CD14-positive monocyte (primary cell): ENCODE results near the gene PCDHA10. TPM values are rescaled to one million over a fixed set of nuclear protein-coding genes. Genes with fewer than 3 reads are reported as not detected.
A peak's percentile ranks its signal among the peaks of the same experiment; 100 is the strongest.
"Not testable (repeated sequence)": the region's sequence is repeated elsewhere in the genome, so short reads cannot be mapped to it uniquely, and the experiment has no call there.

ENCODE experiments used
- DNase-seq, 3 donors: peaks; one replicate each; pipeline ENCODE4 v3.0.0-alpha.2; 2011 to 2022
- H2AFZ ChIP-seq: 2 replicates; pipeline ENCODE4 v1.6.0; 2012; ENCODE audit warnings: mild to moderate bottlenecking, low read depth, low read length, inconsistent platforms; ENCODE audit not compliant: insufficient read depth, poor library complexity, severe bottlenecking
- H3K27ac ChIP-seq, 2 donors: 1 replicate in 1 of 2; 2 replicates in 1 of 2; pipeline ENCODE4 v1.5.1; 2012 to 2013; ENCODE audit warnings: low read length in 2 of 2, control low read depth in 1 of 2, inconsistent platforms in 1 of 2, low read depth in 1 of 2, mild to moderate bottlenecking in 1 of 2
- H3K27me3 ChIP-seq, 2 donors: one replicate each; pipeline versions ENCODE4 v1.6.0 to v1.6.1; 2011 to 2013; ENCODE audit warnings: low read length in 2 of 2; ENCODE audit not compliant: control insufficient read depth in 2 of 2, insufficient read depth in 2 of 2
- H3K36me3 ChIP-seq, 2 donors: replicated peaks in 1 of 2; 1 replicate in 1 of 2; 2 replicates in 1 of 2; pipeline versions ENCODE4 v1.5.1 to v1.6.1; 2012 to 2013; ENCODE audit warnings: low read length in 2 of 2, control low read depth in 1 of 2, inconsistent platforms in 1 of 2, mild to moderate bottlenecking in 1 of 2; ENCODE audit not compliant: insufficient read depth in 2 of 2, control insufficient read depth in 1 of 2
- H3K4me1 ChIP-seq, 2 donors: 1 replicate in 1 of 2; 2 replicates in 1 of 2; pipeline versions ENCODE4 v1.5.1 to v1.6.1; 2012 to 2013; ENCODE audit warnings: low read length in 2 of 2, control low read depth in 1 of 2, inconsistent platforms in 1 of 2, mild to moderate bottlenecking in 1 of 2, moderate library complexity in 1 of 2; ENCODE audit not compliant: insufficient read depth in 2 of 2, control insufficient read depth in 1 of 2
- H3K4me2 ChIP-seq: replicated peaks from 2 replicates; pipeline ENCODE3; 2012; ENCODE audit warnings: low read length, moderate library complexity, mild to moderate bottlenecking; ENCODE audit not compliant: poor library complexity, severe bottlenecking; ENCODE audit errors: extremely low read depth
- H3K4me3 ChIP-seq, 3 experiments: fragments of 200-600 bp in 1 of 3; sonication (generic) in 1 of 3; replicated peaks in 1 of 3; 1 replicate in 2 of 3; 2 replicates in 1 of 3; pipeline ENCODE4 v1.5.1; 2011 to 2013; ENCODE audit warnings: low read length in 3 of 3, mild to moderate bottlenecking in 3 of 3, control low read depth in 2 of 3, low read depth in 2 of 3, inconsistent platforms in 1 of 3, moderate library complexity in 1 of 3
- H3K79me2 ChIP-seq: 2 replicates; pipeline ENCODE4 v1.6.0; 2012; ENCODE audit warnings: mild to moderate bottlenecking, control low read depth, inconsistent platforms, low read length, moderate library complexity; ENCODE audit not compliant: insufficient read depth
- H3K9ac ChIP-seq: 2 replicates; pipeline ENCODE4 v1.6.0; 2017; ENCODE audit warnings: low read length, mild to moderate bottlenecking; ENCODE audit not compliant: insufficient read depth, poor library complexity, severe bottlenecking
- H3K9me3 ChIP-seq, 2 donors: replicated peaks in 1 of 2; 1 replicate in 1 of 2; 2 replicates in 1 of 2; pipeline versions ENCODE4 v1.5.1 to v1.6.1; 2012 to 2013; ENCODE audit warnings: low read length in 2 of 2, control low read depth in 1 of 2; ENCODE audit not compliant: control insufficient read depth in 1 of 2, insufficient read depth in 1 of 2
- H4K20me1 ChIP-seq: 2 replicates; pipeline ENCODE4 v1.6.0; 2012; ENCODE audit warnings: mild to moderate bottlenecking, low read length, control low read depth, moderate library complexity; ENCODE audit not compliant: insufficient read depth
- H3K27ac Mint-ChIP-seq, 7 donors: one replicate each; pipeline ENCODE4 v1.8.0; 2020; ENCODE audit warnings: mild to moderate bottlenecking in 7 of 7, mixed read lengths in 7 of 7, moderate library complexity in 6 of 7, inconsistent platforms in 2 of 7
- H3K27me3 Mint-ChIP-seq, 3 donors: one replicate each; pipeline ENCODE4 v1.8.0; 2021 to 2022; ENCODE audit warnings: low read depth in 3 of 3, mild to moderate bottlenecking in 3 of 3, mixed read lengths in 3 of 3, moderate library complexity in 3 of 3, inconsistent platforms in 1 of 3
- H3K36me3 Mint-ChIP-seq, 2 donors: one replicate each; pipeline ENCODE4 v1.8.0; 2020; ENCODE audit warnings: mixed read lengths in 2 of 2, inconsistent platforms in 1 of 2, mild to moderate bottlenecking in 1 of 2
- H3K4me1 Mint-ChIP-seq: one replicate; pipeline ENCODE4 v1.8.0; 2020; ENCODE audit warnings: mild to moderate bottlenecking, mixed read lengths
- H3K4me3 Mint-ChIP-seq, 2 donors: one replicate each; pipeline ENCODE4 v1.8.0; 2020; ENCODE audit warnings: mild to moderate bottlenecking in 2 of 2, mixed read lengths in 2 of 2, moderate library complexity in 1 of 2
- H3K9me3 Mint-ChIP-seq, 7 donors: one replicate each; pipeline ENCODE4 v1.8.0; 2020 to 2022; ENCODE audit warnings: mixed read lengths in 7 of 7, mild to moderate bottlenecking in 6 of 7, moderate library complexity in 6 of 7, inconsistent platforms in 2 of 7
- WGBS: methylation state at CpG from one replicate; pipeline ENCODE4 v1.1.5; 2013; ENCODE audit warnings: missing lambda C conversion rate; ENCODE audit not compliant: insufficient coverage; 5-methylcytosine and 5-hydroxymethylcytosine counted together
- intact Hi-C, 2 donors: fragments of 100-400 bp; cut with micrococcal nuclease; formaldehyde crosslinking; loops; one replicate each; pipeline versions ENCODE4 v1.15.0 to v1.15.1; 2023
- polyA plus RNA-seq, 3 donors: library from polyadenylated mRNA; depleted of rRNA in 1 of 3; unstranded in 2 of 3; stranded (reverse) in 1 of 3; fragments of 300-500 nt in 2 of 3; fragments of >200 nt in 1 of 3; fragmentation: Illumina TruSeq in 2 of 3; gene quantifications; 1 replicate in 2 of 3; 2 replicates in 1 of 3; pipeline ENCODE4 v1.2.3, GENCODE V29; 2012 to 2021
- TF ChIP-seq, protein P1 (sequence below): fragments of 200-600 bp; IDR thresholded peaks from one replicate; pipeline ENCODE4 v1.8.0; 2022; ENCODE audit warnings: antibody characterized with exemption, mild to moderate bottlenecking

PCDHA10 gene
- polyA plus RNA-seq, 3 donors: not detected

DNA sequence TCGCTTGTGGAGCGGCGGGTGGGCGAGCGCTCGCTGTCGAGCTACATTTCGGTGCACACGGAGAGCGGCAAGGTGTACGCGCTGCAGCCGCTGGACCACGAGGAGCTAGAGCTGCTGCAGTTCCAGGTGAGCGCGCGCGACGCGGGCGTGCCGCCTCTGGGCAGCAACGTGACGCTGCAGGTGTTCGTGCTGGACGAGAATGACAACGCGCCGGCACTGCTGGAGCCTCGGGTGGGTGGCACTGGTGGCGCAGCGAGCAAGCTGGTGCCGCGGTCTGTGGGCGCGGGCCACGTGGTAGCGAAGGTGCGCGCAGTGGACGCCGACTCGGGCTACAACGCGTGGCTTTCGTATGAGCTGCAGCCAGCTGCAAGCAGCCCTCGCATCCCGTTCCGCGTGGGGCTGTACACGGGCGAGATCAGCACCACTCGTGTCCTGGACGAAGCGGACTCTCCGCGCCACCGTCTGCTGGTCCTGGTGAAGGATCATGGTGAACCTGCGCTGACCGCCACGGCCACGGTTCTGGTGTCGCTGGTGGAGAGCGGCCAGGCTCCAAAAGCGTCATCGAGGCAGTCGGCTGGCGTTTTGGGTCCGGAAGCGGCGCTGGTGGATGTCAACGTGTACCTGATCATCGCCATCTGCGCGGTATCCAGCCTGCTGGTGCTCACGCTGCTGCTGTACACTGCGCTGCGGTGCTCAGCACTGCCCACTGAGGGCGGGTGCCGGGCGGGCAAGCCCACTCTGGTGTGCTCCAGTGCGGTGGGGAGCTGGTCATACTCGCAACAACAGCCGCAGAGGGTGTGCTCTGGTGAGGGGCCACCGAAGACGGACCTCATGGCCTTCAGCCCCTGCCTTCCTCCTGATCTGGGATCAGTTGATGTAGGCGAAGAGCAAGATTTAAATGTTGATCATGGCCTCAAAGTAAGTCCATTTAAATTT lies 12.6 kb upstream of the PCDHA10 start:
- H2AFZ ChIP-seq: no peak overlapping the region
- H3K36me3 ChIP-seq: no peaks in the 10 kb centered on the region
- TF ChIP-seq, protein P1, sequence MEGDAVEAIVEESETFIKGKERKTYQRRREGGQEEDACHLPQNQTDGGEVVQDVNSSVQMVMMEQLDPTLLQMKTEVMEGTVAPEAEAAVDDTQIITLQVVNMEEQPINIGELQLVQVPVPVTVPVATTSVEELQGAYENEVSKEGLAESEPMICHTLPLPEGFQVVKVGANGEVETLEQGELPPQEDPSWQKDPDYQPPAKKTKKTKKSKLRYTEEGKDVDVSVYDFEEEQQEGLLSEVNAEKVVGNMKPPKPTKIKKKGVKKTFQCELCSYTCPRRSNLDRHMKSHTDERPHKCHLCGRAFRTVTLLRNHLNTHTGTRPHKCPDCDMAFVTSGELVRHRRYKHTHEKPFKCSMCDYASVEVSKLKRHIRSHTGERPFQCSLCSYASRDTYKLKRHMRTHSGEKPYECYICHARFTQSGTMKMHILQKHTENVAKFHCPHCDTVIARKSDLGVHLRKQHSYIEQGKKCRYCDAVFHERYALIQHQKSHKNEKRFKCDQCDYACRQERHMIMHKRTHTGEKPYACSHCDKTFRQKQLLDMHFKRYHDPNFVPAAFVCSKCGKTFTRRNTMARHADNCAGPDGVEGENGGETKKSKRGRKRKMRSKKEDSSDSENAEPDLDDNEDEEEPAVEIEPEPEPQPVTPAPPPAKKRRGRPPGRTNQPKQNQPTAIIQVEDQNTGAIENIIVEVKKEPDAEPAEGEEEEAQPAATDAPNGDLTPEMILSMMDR: no peak
- intact Hi-C loops: no loop called here
- H3K79me2 ChIP-seq: no peaks in the 10 kb centered on the region
- no peak overlapping the region for H3K9ac ChIP-seq
- H4K20me1 ChIP-seq: no peaks in the 10 kb centered on the region
- 49% methylated on average over 84 of the region's 87 CpGs for WGBS
- Mint-ChIP-seq H3K9me3 (peaks cover 24 to 49% (median 32%) of the 10 kb centered on the region in 7 donors), H3K27me3 (peaks cover 4 to 20% (median 7%) of the 10 kb centered on the region in 3 donors), H3K27ac (no peak overlapping the region), H3K36me3 (no peaks in the 10 kb centered on the region), H3K4me1 (no peaks in the 10 kb centered on the region), H3K4me3 (peak overlapping the region in 1 of 2 donors; percentile 7)
- H3K27me3 ChIP-seq: peaks cover 0 to 3% of the 10 kb centered on the region in 2 donors
- no peak for DNase-seq
- peaks cover 31 to 54% of the 10 kb centered on the region in 2 donors for H3K9me3 ChIP-seq
- H3K4me2 ChIP-seq: no peak overlapping the region
- H3K27ac ChIP-seq: no peak overlapping the region
- H3K4me3 ChIP-seq: no peak overlapping the region
- no peaks in the 10 kb centered on the region for H3K4me1 ChIP-seq

- Mint-ChIP-seq H3K27ac (peak within 1 kb of the TSS in 1 of 7 donors; percentile 41), H3K4me3 (peak within 1 kb of the TSS in 1 of 2 donors; percentile 3), H3K9me3 (peaks cover 19 to 48% (median 24%) of the 10 kb centered on the region in 7 donors)
- H3K79me2 ChIP-seq, H3K27ac ChIP-seq, H3K4me2 ChIP-seq, H3K36me3 ChIP-seq, H3K27me3 ChIP-seq, intact Hi-C loops, H3K9ac ChIP-seq, H3K4me1 ChIP-seq, H3K27me3 Mint-ChIP-seq, H3K36me3 Mint-ChIP-seq, H4K20me1 ChIP-seq, H2AFZ ChIP-seq, H3K4me1 Mint-ChIP-seq, H3K4me3 ChIP-seq, DNase-seq: not testable (repeated sequence)
- 26% methylated on average over 22 of the region's 48 CpGs for WGBS
- H3K9me3 ChIP-seq: peaks cover 32 to 43% of the 10 kb centered on the region in 2 donors
Observed at GRCh38 chr5:140848139-140849102, 7.3 kb upstream of the PCDHA10 start, which contains the start of gene PCDHA9. PCDHA9 (plus strand) TSS chr5:140848382; CDS start chr5:140848496, 114 bp downstream.

DNA sequence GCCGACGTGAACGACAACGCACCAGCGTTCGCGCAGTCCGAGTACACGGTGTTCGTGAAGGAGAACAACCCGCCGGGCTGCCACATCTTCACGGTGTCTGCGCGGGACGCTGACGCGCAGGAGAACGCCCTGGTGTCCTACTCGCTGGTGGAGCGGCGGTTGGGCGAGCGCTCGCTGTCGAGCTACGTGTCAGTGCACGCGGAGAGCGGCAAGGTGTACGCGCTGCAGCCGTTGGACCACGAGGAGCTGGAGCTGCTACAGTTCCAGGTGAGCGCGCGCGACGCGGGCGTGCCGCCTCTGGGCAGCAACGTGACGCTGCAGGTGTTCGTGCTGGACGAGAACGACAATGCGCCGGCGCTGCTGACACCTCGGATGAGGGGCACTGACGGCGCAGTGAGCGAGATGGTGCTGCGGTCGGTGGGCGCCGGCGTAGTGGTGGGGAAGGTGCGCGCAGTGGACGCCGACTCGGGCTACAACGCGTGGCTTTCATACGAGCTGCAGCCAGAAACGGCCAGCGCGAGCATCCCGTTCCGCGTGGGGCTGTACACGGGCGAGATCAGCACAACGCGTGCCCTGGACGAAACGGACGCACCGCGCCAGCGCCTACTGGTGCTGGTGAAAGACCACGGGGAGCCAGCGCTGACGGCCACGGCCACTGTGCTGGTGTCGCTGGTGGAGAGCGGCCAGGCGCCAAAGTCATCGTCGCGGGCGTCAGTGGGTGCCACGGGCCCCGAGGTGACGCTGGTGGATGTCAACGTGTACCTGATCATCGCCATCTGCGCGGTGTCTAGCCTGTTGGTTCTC lies 5.7 kb upstream of the PCDHA10 start:
- H3K27me3 Mint-ChIP-seq, H3K27ac Mint-ChIP-seq, H3K27ac ChIP-seq, H4K20me1 ChIP-seq, H3K36me3 Mint-ChIP-seq, H3K4me3 ChIP-seq, DNase-seq, H3K79me2 ChIP-seq, intact Hi-C loops, H3K36me3 ChIP-seq, H3K4me1 Mint-ChIP-seq, H2AFZ ChIP-seq, H3K27me3 ChIP-seq, H3K4me1 ChIP-seq, H3K9ac ChIP-seq, H3K4me3 Mint-ChIP-seq, H3K4me2 ChIP-seq: not testable (repeated sequence)
- WGBS: 46% methylated on average over 101 of the region's 101 CpGs
- H3K9me3 ChIP-seq: peaks cover 31 to 45% of the 10 kb centered on the region in 2 donors
- peaks cover 19 to 51% (median 24%) of the 10 kb centered on the region in 7 donors for H3K9me3 Mint-ChIP-seq
